ENCODE results near the gene ARHGAP40. TPM values are rescaled to one million over a fixed set of nuclear protein-coding genes. Genes with fewer than 3 reads are reported as not detected.

Gene ARHGAP40
- total RNA-seq, 1 experiment from 2014 or later: 0.14 TPM

DNA sequence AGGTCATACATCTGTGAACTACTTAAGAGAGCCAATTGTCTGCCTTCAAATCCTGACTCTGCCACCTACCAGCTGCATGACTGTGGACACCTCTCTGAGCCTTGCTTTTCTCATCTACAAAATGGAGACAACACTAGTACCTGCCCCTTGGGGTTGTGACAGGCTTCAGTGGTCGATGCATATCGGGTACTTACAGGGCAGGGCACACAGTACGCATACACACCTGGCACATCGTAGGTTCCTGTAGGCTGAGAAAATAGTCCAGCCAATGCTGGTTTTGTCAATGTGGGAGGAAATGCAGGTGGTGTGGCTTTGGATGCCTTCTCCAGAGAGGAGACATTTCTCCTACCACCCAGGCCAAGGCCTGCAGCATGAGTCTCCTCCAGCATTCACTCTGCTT lies 18.3 kb upstream of the ARHGAP40 start:
- Histone ChIP-seq H3K9me3 (no peaks in the 10 kb centered on the region), H3K4me3 (ENCODE audit: low read depth, low read length) (no peak overlapping the region), H3K4me1 (no peaks in the 10 kb centered on the region), H3K27me3 (replicated peaks; ENCODE audit: control insufficient read depth, insufficient read depth, low read length) (peaks cover 1% of the 10 kb centered on the region; the same call in 1 of the 2 replicates), H3K36me3 (ENCODE audit: control insufficient read depth, insufficient read depth, low read length) (no peaks in the 10 kb centered on the region)
- intact Hi-C loops (cut with micrococcal nuclease; ENCODE audit: unreplicated experiment): no loop called here
- ChIA-PET CTCF (no interaction called here), POLR2A (no interaction called here)
- Mint-ChIP-seq H3K27ac (ENCODE audit: unreplicated experiment) (no peak overlapping the region), H3K9me3 (ENCODE audit: unreplicated experiment) (no peaks in the 10 kb centered on the region), H3K4me1 (ENCODE audit: low read depth, unreplicated experiment) (no peaks in the 10 kb centered on the region), H3K36me3 (ENCODE audit: insufficient read depth, unreplicated experiment) (peaks cover 9% of the 10 kb centered on the region), H3K27me3 (ENCODE audit: insufficient read depth, unreplicated experiment) (no peaks in the 10 kb centered on the region), H3K4me3 (ENCODE audit: unreplicated experiment) (no peak overlapping the region)
- no peak for DNase-seq
- TF ChIP-seq, protein P1, sequence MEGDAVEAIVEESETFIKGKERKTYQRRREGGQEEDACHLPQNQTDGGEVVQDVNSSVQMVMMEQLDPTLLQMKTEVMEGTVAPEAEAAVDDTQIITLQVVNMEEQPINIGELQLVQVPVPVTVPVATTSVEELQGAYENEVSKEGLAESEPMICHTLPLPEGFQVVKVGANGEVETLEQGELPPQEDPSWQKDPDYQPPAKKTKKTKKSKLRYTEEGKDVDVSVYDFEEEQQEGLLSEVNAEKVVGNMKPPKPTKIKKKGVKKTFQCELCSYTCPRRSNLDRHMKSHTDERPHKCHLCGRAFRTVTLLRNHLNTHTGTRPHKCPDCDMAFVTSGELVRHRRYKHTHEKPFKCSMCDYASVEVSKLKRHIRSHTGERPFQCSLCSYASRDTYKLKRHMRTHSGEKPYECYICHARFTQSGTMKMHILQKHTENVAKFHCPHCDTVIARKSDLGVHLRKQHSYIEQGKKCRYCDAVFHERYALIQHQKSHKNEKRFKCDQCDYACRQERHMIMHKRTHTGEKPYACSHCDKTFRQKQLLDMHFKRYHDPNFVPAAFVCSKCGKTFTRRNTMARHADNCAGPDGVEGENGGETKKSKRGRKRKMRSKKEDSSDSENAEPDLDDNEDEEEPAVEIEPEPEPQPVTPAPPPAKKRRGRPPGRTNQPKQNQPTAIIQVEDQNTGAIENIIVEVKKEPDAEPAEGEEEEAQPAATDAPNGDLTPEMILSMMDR (IDR thresholded peaks at IDR 0.05; ENCODE audit: insufficient read depth in 1 of 2, low read depth in 1 of 2, low read length in 1 of 2, severe bottlenecking in 1 of 2, unreplicated experiment in 1 of 2): no peak
- no TSS peak for BruUV-seq (replicated peaks)

DNA sequence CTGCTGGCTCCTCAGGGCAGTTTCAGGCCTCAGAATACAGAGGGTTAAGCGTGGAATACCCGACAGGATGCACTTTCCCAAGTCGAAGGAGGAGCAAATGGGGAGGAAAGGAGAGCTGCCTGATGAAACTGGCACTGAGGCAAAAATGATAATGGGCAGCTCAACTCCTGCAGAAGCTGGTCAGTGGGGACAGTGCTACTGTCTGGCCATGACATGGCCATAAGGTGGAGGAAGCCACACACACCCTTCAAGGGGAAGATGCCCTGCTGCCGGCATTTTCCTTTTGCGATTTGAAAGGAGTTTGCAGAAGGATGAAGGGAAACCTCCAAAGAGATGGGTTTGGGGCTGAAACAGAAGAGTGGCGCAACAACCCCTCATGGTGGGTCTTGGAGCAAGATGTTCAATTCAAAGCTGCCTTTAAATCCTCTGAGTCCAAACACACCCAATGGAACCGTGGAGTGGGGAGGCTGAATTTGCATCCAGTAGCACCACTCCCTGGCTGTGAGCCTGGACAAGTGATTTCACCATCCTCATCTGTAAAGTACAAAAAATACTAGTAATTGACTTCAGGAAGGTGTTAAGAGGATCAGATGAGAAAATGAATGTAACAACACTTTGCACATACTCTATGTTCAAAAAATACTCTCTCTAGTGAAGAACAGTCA lies 17.4 kb upstream of the ARHGAP40 start:
- Mint-ChIP-seq H3K4me1 (ENCODE audit: low read depth, unreplicated experiment) (no peaks in the 10 kb centered on the region), H3K9me3 (ENCODE audit: unreplicated experiment) (no peaks in the 10 kb centered on the region), H3K27ac (ENCODE audit: unreplicated experiment) (no peak overlapping the region), H3K4me3 (ENCODE audit: unreplicated experiment) (no peak overlapping the region), H3K36me3 (ENCODE audit: insufficient read depth, unreplicated experiment) (peaks cover 9% of the 10 kb centered on the region), H3K27me3 (ENCODE audit: insufficient read depth, unreplicated experiment) (no peaks in the 10 kb centered on the region)
- Histone ChIP-seq H3K4me1 (no peaks in the 10 kb centered on the region), H3K4me3 (ENCODE audit: low read depth, low read length) (no peak overlapping the region), H3K9me3 (no peaks in the 10 kb centered on the region), H3K27me3 (replicated peaks; ENCODE audit: control insufficient read depth, insufficient read depth, low read length) (peaks cover 1% of the 10 kb centered on the region; the same call in 1 of the 2 replicates), H3K36me3 (ENCODE audit: control insufficient read depth, insufficient read depth, low read length) (no peaks in the 10 kb centered on the region)
- ChIA-PET POLR2A (no interaction called here), CTCF (no interaction called here)
- no peak for DNase-seq
- BruUV-seq (replicated peaks): no TSS peak
- intact Hi-C loops (cut with micrococcal nuclease; ENCODE audit: unreplicated experiment): no loop called here
- TF ChIP-seq, protein P1 (IDR thresholded peaks at IDR 0.05; ENCODE audit: insufficient read depth in 1 of 2, low read depth in 1 of 2, low read length in 1 of 2, severe bottlenecking in 1 of 2, unreplicated experiment in 1 of 2): no peak

DNA sequence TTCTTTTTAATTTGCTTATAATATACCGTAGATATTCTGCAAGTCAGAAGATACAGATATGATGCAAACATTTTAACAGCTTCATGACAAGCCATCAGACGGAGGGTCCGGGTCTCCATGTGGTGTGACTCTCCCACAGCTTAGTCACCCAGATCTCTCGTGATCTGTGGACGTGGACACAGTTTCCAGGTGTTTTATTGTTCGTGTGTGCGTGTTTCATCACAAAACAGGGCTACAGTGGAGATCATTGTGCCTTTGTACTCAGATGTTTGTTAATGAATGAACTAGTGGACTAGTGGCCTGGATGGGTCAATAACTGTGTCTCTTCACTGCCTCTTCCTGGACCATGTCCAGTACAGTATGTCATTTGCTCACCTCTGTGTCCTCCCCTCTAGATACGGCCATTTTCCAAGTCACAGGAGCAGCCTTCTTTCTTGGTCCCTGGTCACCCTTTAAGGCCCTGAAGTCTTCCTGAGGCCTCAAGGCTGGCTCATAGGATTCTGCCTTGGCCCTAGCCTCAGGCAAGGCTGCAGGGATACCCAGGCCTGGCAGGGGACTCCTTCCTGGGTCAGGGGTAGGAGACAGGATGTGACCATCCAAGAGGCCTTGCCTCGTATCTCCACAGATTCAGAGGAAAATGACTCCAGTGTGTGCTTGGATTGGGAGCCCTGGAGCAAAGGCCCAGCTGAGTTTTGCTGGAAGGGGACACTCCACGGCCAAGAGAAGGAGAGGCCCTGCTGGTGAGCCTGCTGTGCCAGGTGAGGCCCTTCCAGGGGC lies 16.0 kb upstream of the ARHGAP40 start:
- no peak overlapping the region for H3K4me3 Mint-ChIP-seq (ENCODE audit: unreplicated experiment)
- ChIA-PET POLR2A (no interaction called here), CTCF (no interaction called here)
- intact Hi-C loops (cut with micrococcal nuclease; ENCODE audit: unreplicated experiment): no loop called here
- H3K27me3 Mint-ChIP-seq (ENCODE audit: insufficient read depth, unreplicated experiment): no peaks in the 10 kb centered on the region
- BruUV-seq (replicated peaks): no TSS peak
- peaks cover 1% of the 10 kb centered on the region; the same call in 1 of the 2 replicates for H3K27me3 ChIP-seq (replicated peaks; ENCODE audit: control insufficient read depth, insufficient read depth, low read length)
- no peak for DNase-seq
- TF ChIP-seq, protein P1 (IDR thresholded peaks at IDR 0.05; ENCODE audit: insufficient read depth in 1 of 2, low read depth in 1 of 2, low read length in 1 of 2, severe bottlenecking in 1 of 2, unreplicated experiment in 1 of 2): no peak
- no peaks in the 10 kb centered on the region for H3K4me1 Mint-ChIP-seq (ENCODE audit: low read depth, unreplicated experiment)
- no peak overlapping the region for H3K27ac Mint-ChIP-seq (ENCODE audit: unreplicated experiment)
- H3K4me1 ChIP-seq: no peaks in the 10 kb centered on the region
- H3K9me3 Mint-ChIP-seq (ENCODE audit: unreplicated experiment): no peaks in the 10 kb centered on the region
- no peaks in the 10 kb centered on the region for H3K36me3 Mint-ChIP-seq (ENCODE audit: insufficient read depth, unreplicated experiment)
- no peaks in the 10 kb centered on the region for H3K9me3 ChIP-seq
- no peaks in the 10 kb centered on the region for H3K36me3 ChIP-seq (ENCODE audit: control insufficient read depth, insufficient read depth, low read length)
- H3K4me3 ChIP-seq (ENCODE audit: low read depth, low read length): no peak overlapping the region
